DMS114 treated with DMSO at 0.1 percent for 48 hours (cell line): Measurements from ENCODE around the gene ADNP.
A peak's percentile ranks its signal among the peaks of the same experiment; 100 is the strongest.

Source experiments
- DNase-seq: peaks from one replicate; lab custom pipeline; 2025; ENCODE audit not compliant: unreplicated experiment; lab: John Stamatoyannopoulos, UW

Gene ADNP

GRCh38 chr20:50932691-50933280 lies 1.5 kb upstream of the ADNP start:
- peak; percentile 90 for DNase-seq

- peak; percentile 71 for DNase-seq
Measured at GRCh38 chr20:50932016-50932485, 814 bp upstream of the ADNP start.

DNA sequence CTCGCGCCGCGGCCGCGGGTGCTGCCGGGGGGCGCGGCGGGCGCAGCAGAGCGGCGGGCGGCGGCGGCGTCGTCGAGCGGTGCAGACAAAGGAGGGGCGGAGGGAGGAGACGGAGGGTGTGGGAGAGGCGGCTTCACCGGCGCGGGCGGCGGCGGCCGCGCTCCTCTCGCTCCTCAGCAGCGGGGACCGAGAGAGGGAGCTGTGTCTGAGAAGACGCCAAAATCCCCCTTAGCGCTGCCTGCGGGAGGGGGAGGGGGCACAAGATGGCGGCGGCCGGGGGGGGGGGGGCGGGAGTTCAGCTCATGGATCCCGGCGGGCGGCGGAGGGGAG lies 296 bp downstream of the ADNP start:
- DNase-seq, result no peak

DNA sequence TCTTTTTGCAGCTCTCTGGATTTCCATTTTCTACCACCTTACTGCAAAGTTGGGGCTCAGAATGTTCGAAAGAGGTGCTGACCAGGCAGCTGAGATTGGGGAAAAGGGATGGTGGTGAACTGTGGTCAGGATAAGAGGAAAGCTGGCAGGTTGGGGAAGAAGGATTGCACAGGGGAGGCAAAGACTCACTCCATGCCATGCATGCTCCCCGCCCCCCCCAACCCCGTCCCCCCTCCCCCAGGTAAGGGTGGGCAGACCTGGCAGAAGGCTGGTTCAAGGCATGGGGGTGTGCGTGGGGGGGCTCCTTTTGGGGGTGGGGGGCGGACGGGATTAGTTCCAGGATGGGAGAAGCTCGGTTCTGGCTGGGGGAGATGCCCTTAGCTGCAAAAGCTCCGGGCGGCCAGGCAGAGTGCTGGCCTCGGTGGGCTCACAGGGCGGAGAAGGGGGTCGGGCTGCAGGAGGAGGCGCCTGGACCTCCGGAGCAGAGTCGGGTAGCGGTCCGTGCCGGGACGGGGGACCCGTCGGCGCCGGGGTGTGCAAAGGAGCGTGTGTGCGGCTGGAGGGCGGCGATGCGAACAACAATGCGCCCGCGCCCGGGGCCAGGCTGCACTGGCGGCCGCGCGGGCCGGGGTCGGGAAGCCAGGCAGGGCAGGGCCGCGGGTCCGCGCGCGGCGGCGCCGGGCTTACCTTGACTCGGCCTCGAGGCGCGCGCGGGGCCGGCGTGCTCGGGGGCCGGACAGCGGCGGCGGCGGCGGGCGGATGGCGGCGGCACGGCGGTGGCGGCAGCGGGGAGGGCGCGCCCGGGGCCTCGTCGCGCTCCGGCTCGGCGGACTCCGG lies 880 bp downstream of the ADNP start:
- no peak for DNase-seq

- peak; percentile 98 for DNase-seq
Measured at GRCh38 chr20:50929299-50930138, 1.7 kb downstream of the ADNP start.

DNA sequence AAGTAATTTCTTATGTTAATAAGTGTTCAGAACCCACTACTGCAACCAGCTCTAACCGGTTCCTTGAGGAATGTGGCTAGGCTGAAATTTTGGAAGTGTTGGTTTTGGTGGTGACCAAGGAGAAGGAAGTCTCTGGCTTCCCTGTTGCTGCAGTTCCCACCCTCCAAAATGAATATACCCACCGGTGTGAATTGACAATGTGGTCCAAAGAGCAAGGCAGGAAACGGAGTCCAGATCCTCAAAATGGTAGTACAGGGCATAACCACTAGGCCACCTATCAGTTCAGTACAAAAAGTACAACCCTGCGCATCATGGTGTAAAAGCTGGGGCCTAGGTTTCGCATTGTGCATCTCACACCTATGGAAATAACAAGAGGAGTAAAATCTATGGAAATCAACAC lies 2.8 kb downstream of the ADNP start:
- DNase-seq, result no peak

- no peak for DNase-seq
Measured at GRCh38 chr20:50926530-50926929, 4.7 kb downstream of the ADNP start.

GRCh38 chr20:50924261-50924920 lies 6.8 kb downstream of the ADNP start:
- DNase-seq, result no peak

DNA sequence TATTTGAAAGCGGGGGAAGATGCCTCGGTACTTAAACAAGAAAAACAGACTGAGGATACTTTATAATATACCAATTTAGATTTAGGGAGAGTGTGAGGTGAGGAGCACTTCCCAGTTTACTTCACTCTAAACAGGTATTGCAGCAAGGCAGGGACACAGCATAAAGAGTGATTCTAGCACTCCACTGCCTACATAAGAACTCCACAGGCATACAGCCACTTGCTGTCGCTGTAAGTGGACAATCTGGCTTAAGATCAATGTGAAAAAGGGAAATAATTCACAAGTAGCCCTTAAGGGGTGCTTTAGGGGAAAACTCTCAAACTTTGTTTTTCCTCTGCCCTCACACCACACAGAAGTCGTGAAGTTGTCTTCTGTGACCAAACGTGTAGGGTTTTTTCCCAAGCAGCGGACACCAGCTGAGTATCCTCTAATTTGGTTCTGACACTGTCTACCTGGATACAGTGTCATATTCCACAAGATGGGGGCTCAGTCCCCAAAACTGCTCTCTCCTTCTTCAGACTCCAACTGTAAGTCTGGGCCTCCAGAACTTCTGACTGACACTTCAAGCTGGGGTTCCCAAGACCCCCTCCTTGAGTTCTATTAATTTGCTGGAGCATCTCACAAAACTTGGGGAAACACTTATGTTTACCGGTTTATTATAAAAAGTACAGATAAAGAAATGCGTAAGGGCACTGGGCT lies 9.3 kb downstream of the ADNP start:
- DNase-seq, result no peak

DNA sequence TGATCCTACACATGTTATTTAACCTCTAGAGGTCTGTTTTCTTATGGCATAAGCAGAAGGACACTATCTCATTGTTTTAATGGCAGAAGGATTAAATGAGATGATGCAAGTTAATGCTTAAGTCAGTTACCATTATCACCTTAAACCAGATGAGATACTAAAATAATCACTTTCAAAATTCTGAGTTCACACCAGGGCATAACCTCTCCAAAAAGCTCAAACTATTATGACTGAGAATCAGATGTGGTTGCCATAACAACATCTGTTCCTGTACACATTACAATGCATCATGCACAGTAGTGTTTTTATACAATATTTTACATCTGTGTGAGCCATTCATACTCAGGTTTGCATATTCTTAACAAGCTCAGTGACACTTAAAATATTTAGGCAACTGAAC lies 10.2 kb downstream of the ADNP start:
- DNase-seq, result no peak

DNA sequence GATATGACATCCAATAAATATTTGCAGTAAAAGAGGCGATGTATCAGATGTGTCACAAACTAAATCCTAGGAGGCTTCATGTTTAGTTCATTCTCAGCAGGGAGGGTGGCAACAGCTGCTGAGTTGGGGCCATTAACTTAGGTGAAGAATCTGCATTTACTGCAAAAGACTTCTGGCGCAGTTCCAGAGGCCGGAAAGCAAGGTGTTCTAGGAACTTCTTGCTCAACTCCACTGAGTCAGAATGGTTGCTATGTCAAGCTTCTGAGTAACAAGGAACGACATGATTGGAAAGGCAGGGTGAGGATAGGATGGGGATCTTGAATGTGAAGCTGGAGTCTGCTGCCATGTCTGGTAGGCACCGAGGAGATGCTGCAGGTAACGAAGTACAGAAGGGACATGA lies 11.7 kb downstream of the ADNP start:
- DNase-seq, result no peak

GRCh38 chr20:50918403-50918802 lies 12.8 kb downstream of the ADNP start:
- no peak for DNase-seq

DNA sequence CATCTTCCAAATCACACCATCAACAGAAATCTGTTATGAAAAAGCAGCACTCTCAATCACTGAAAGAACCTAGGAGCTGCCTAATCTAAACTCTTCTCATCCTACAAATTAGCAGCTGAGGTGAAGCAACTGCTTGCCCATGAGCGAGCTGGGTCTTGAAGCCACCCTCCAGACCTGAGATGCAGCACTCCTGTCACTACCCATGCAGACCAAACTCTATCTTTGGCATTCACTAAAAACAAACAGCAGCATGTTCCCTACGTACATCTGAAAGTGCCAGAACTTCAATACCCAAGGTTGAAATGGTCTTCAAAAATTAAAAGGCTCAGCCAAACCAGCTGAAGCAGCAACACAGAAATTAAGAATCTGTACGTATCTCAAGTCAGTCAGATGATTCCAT lies 14.3 kb downstream of the ADNP start:
- DNase-seq, result no peak

GRCh38 chr20:50916257-50916656 lies 15.0 kb downstream of the ADNP start:
- peak; percentile 41 for DNase-seq

DNA sequence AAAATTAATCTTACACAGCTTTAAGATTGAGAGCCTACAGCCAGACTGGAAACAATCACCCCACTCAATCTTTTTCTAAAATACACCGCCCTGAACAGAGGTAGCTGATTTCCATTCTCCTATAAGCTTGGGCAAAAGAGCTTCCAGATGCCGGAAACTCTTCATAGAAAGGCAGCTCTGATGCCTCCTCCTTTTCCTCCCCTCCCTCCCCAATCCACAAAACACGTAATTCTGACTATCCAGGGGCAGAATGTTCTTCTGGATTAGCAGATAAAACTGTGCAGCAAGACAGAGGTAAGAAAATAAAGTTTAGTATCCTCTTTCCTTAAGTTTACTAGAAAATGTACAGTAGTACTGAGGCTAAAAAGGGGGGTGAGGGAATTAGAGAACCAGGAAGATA lies 15.8 kb downstream of the ADNP start:
- no peak for DNase-seq

- DNase-seq, result no peak
Measured at GRCh38 chr20:50913690-50914375, 17.4 kb downstream of the ADNP start.

GRCh38 chr20:50911716-50912115 lies 19.5 kb downstream of the ADNP start:
- DNase-seq, result no peak

- DNase-seq, result no peak
Measured at GRCh38 chr20:50911030-50911429, 20.2 kb downstream of the ADNP start.

GRCh38 chr20:50909413-50909812 lies 21.8 kb downstream of the ADNP start:
- no peak for DNase-seq

DNA sequence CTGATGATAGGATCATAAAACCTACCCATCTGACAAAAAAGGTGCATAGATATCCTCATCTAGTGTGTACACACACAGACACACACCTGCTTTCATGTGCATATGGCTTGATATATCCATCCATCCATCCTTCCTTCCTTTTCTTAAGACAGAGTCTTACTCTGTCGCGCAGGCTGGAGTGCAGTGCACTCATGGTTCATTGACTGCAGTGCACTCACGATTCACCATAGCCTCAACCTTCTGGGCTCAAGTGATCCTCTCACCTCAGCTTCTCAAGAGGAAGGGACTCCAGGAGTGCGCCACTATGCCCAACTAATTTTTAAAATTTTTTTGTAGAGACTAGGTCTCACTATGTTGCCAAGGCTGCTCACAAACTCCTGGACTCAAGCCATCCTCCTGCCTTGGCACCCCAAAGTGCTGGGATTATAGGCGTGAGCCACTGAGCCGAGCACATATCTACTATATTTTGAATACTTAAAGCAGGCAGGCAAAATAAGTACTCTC lies 27.1 kb downstream of the ADNP start:
- DNase-seq, result no peak
